HepG2 (cell line): ENCODE results near the gene SPPL3. TPM values are rescaled to one million over a fixed set of nuclear protein-coding genes. Genes with fewer than 3 reads are reported as not detected.

Experiments
- ATAC-seq: fragments of 200-7000 bp; cut with Tn5 transposase; 3 replicates; pipeline ENCODE4 v1.9.1; 2020; ENCODE audit warnings: mild to moderate bottlenecking, moderate library complexity
- BruUV-seq: library from RNA; stranded (reverse); fragments of 400-500 nt; replicated peaks from 2 replicates; lab custom pipeline; 2021; lab: Mats Ljungman, UMichigan
- CTCF ChIA-PET: fragments of 300-600 bp; formaldehyde crosslinking; extraction: SDS; loops from one replicate; lab custom pipeline; 2021; ENCODE audit warnings: low total read pairs, inconsistent platforms, low intra/inter-chr PET ratio; lab: Yijun Ruan, JAX
- POLR2A ChIA-PET: fragments of 350-600 bp; sonication (Branson Sonifier 250); formaldehyde crosslinking; loops from one replicate; lab custom pipeline; 2020; ENCODE audit warnings: antibody characterized with exemption, inconsistent platforms; lab: Yijun Ruan, JAX
- DNase-seq: peaks from one replicate; pipeline ENCODE4 v3.0.0-alpha.2; 2015; ENCODE audit warnings: low spot score
- FAIRE-seq: peaks from 3 replicates; lab custom pipeline; 2011; peaks lifted over from hg19 to GRCh38; lab: Jason Lieb, UNC
- H2AFZ ChIP-seq: one replicate; pipeline ENCODE4 v1.6.1; 2011; ENCODE audit warnings: low read length, inconsistent platforms
- H3K27ac ChIP-seq: fragments of 300-600 bp; 3 replicates; pipeline ENCODE4 v1.8.0; 2011; ENCODE audit warnings: mixed run types, mild to moderate bottlenecking, mixed read lengths, low read length, inconsistent platforms; ENCODE audit not compliant: insufficient read depth; ENCODE audit errors: extremely low read length
- H3K27me3 ChIP-seq, 2 experiments: fragments of 200-600 bp in 1 of 2; 2 replicates in 1 of 2; 3 replicates in 1 of 2; pipeline versions ENCODE4 v1.6.0 to v1.8.0; 2011; ENCODE audit warnings: low read length in 2 of 2, mild to moderate bottlenecking in 2 of 2, moderate library complexity in 2 of 2, inconsistent platforms in 1 of 2; ENCODE audit not compliant: insufficient read depth in 2 of 2, control insufficient read depth in 1 of 2
- H3K36me3 ChIP-seq, 2 experiments: fragments of 200-600 bp in 1 of 2; replicated peaks in 1 of 2; 2 replicates in 1 of 2; 3 replicates in 1 of 2; pipeline versions ENCODE4 v1.5.1 to v1.8.0; 2011; ENCODE audit warnings: low read length in 2 of 2, inconsistent platforms in 1 of 2; ENCODE audit not compliant: insufficient read depth in 2 of 2, control insufficient read depth in 1 of 2
- H3K4me1 ChIP-seq: 2 replicates; pipeline ENCODE4 v1.5.1; 2012; ENCODE audit warnings: low read length, inconsistent platforms; ENCODE audit not compliant: insufficient read depth
- H3K4me2 ChIP-seq: 2 replicates; pipeline ENCODE4 v1.6.0; 2011; ENCODE audit warnings: low read depth, low read length, inconsistent platforms
- H3K4me3 ChIP-seq, 3 experiments: fragments of 200-600 bp in 1 of 3; sonication (generic), shearing (Covaris generic) in 1 of 3; replicated peaks in 1 of 3; 2 replicates each; pipeline ENCODE4 v1.5.1; 2011 to 2016; ENCODE audit warnings: low read length in 3 of 3, inconsistent platforms in 2 of 3, low read depth in 2 of 3, mild to moderate bottlenecking in 2 of 3, control low read depth in 1 of 3, mixed read lengths in 1 of 3; ENCODE audit not compliant: insufficient read depth in 1 of 3
- H3K79me2 ChIP-seq: one replicate; pipeline ENCODE4 v1.6.1; 2011; ENCODE audit warnings: low read length, inconsistent platforms; ENCODE audit not compliant: insufficient read depth
- H3K9ac ChIP-seq: 2 replicates; pipeline ENCODE4 v1.6.0; 2011; ENCODE audit warnings: mild to moderate bottlenecking, low read depth, low read length, inconsistent platforms; ENCODE audit not compliant: insufficient read depth
- H3K9me3 ChIP-seq: 2 replicates; pipeline ENCODE4 v1.5.1; 2012; ENCODE audit warnings: mild to moderate bottlenecking, low read length
- H4K20me1 ChIP-seq: 2 replicates; pipeline ENCODE4 v1.6.0; 2011; ENCODE audit warnings: inconsistent platforms, mild to moderate bottlenecking, low read length, moderate library complexity; ENCODE audit not compliant: insufficient read depth
- AGO2 ChIP-seq: fragments of 200-400 bp; formaldehyde crosslinking; optimal IDR thresholded peaks from 2 replicates; pipeline ENCODE3; 2017; ENCODE audit warnings: mild to moderate bottlenecking, low read depth, low read length, moderate library complexity
- BRCA1 ChIP-seq: sonication (generic); formaldehyde crosslinking; IDR thresholded peaks from 2 replicates; pipeline ENCODE4 v1.4.0; 2020; ENCODE audit warnings: missing genetic modification reagents
- CBX1 ChIP-seq: IDR thresholded peaks from one replicate; pipeline ENCODE4 v1.6.1; 2016; ENCODE audit warnings: antibody characterized with exemption, low read depth
- GPN1 ChIP-seq: sonication (generic); formaldehyde crosslinking; IDR thresholded peaks from 2 replicates; pipeline ENCODE4 v1.5.1; 2020; ENCODE audit warnings: missing genetic modification reagents, borderline replicate concordance
- HHEX ChIP-seq: IDR thresholded peaks from 2 replicates; pipeline ENCODE4 v1.6.1; 2016; ENCODE audit warnings: control low read depth
- HMGA1 ChIP-seq: sonication (generic); formaldehyde crosslinking; conservative IDR thresholded peaks from 2 replicates; pipeline ENCODE4 v1.4.0; 2020; ENCODE audit warnings: missing genetic modification reagents
- MAFF ChIP-seq: IDR thresholded peaks from 2 replicates; pipeline ENCODE4 v1.6.1; 2011; ENCODE audit warnings: low read depth, low read length, improper control_type of control experiment
- MAFK ChIP-seq, 2 experiments: IDR thresholded peaks in 1 of 2; conservative IDR thresholded peaks in 1 of 2; 2 replicates each; pipeline ENCODE4 v1.6.1; 2011; ENCODE audit warnings: improper control_type of control experiment in 2 of 2, low read length in 2 of 2
- MBNL3 ChIP-seq: fragments of 250-450 bp; sonication (Bioruptor Pico); conservative IDR thresholded peaks from 2 replicates; pipeline ENCODE4 v1.8.0; 2022; ENCODE audit warnings: mild to moderate bottlenecking, inconsistent platforms
- NFATC3 ChIP-seq: sonication (generic); formaldehyde crosslinking; IDR thresholded peaks from 2 replicates; pipeline ENCODE4 v1.5.1; 2020; ENCODE audit warnings: mild to moderate bottlenecking, missing genetic modification reagents
- NFE2L1 ChIP-seq: sonication (generic); formaldehyde crosslinking; IDR thresholded peaks from 2 replicates; pipeline ENCODE4 v1.4.0; 2020; ENCODE audit warnings: missing genetic modification reagents, mild to moderate bottlenecking, borderline replicate concordance
- NFE2L2 ChIP-seq: fragments of 150-350 bp; IDR thresholded peaks from 2 replicates; pipeline ENCODE4 v1.6.1; 2014; ENCODE audit warnings: low read length
- NR3C1 ChIP-seq: sonication (generic); formaldehyde crosslinking; IDR thresholded peaks from 2 replicates; pipeline ENCODE4 v1.4.0; 2020; ENCODE audit warnings: missing genetic modification reagents
- RBAK ChIP-seq: sonication (generic); formaldehyde crosslinking; IDR thresholded peaks from 2 replicates; pipeline ENCODE4 v1.5.1; 2020; ENCODE audit warnings: mild to moderate bottlenecking, missing genetic modification reagents
- RBM22 ChIP-seq: fragments of 200-400 bp; formaldehyde crosslinking; optimal IDR thresholded peaks from 2 replicates; pipeline ENCODE3; 2017; ENCODE audit warnings: mild to moderate bottlenecking, low read length, moderate library complexity
- SMAD9 ChIP-seq: sonication (generic); formaldehyde crosslinking; IDR thresholded peaks from 2 replicates; pipeline ENCODE4 v1.5.1; 2020; ENCODE audit warnings: mild to moderate bottlenecking, missing genetic modification reagents
- ZFP1 ChIP-seq: IDR thresholded peaks from 2 replicates; pipeline ENCODE4 v1.6.1; 2016
- ZFP41 ChIP-seq: sonication (generic); formaldehyde crosslinking; IDR thresholded peaks from 2 replicates; pipeline ENCODE4 v1.4.0; 2020; ENCODE audit warnings: mild to moderate bottlenecking, missing genetic modification reagents, borderline replicate concordance
- ZNF382 ChIP-seq: sonication (generic); formaldehyde crosslinking; IDR thresholded peaks from 2 replicates; pipeline ENCODE4 v1.5.0; 2020; ENCODE audit warnings: missing genetic modification reagents, mild to moderate bottlenecking, borderline replicate concordance
- ZNF572 ChIP-seq: sonication (generic); formaldehyde crosslinking; IDR thresholded peaks from 2 replicates; pipeline ENCODE4 v1.5.1; 2020; ENCODE audit warnings: mild to moderate bottlenecking, missing genetic modification reagents
- ZNF775 ChIP-seq: sonication (generic); formaldehyde crosslinking; IDR thresholded peaks from 2 replicates; pipeline ENCODE4 v1.4.0; 2020; ENCODE audit warnings: missing genetic modification reagents, mild to moderate bottlenecking, moderate library complexity, borderline replicate concordance
- ZSCAN12 ChIP-seq: sonication (generic); formaldehyde crosslinking; IDR thresholded peaks from 2 replicates; pipeline ENCODE4 v1.9.0; 2021; ENCODE audit warnings: mild to moderate bottlenecking, missing genetic modification reagents
- WGBS: methylation state at CpG from one replicate; pipeline ENCODE4 v1.1.6; 2017; ENCODE audit warnings: low lambda C conversion rate; 5-methylcytosine and 5-hydroxymethylcytosine counted together
- in situ Hi-C: cut with HindIII; loops from 2 replicates; pipeline ENCODE4 v1.10.0; 2017; ENCODE audit warnings: low pct_unique_long_range_greater_than_20kb; ENCODE audit not compliant: extremely low pct_ligation_motif_present
- intact Hi-C: fragments of 100-400 bp; cut with micrococcal nuclease; formaldehyde crosslinking; loops from one replicate; pipeline ENCODE4 v1.10.0; 2022; ENCODE audit not compliant: unreplicated experiment
- polyA plus RNA-seq, 8 experiments: library from polyadenylated mRNA; depleted of rRNA in 3 of 8; stranded (reverse) in 7 of 8; unstranded in 1 of 8; fragments of >200 nt; fragmentation: Illumina TruSeq in 4 of 8; extraction: Trizol in 4 of 8; gene quantifications; 2 replicates each; pipeline versions ENCODE4 v1.2.1 to v1.2.3, GENCODE V29; 2011 to 2016; ENCODE audit warnings: low read depth in 4 of 8, missing spikeins in 1 of 8, mixed read lengths in 1 of 8; ENCODE audit not compliant: insufficient read depth in 1 of 8
- total RNA-seq, 5 experiments: library from RNA; depleted of rRNA; stranded (reverse); fragments of >200 nt; fragmentation: Illumina TruSeq; extraction: Trizol; gene quantifications; 2 replicates each; pipeline ENCODE4 v1.2.3, GENCODE V29; 2016; ENCODE audit warnings: low read depth in 1 of 5
- TF ChIP-seq, protein P1 (sequence below): sonication (generic); formaldehyde crosslinking; IDR thresholded peaks from 2 replicates; pipeline ENCODE4 v1.9.0; 2021; ENCODE audit warnings: missing genetic modification reagents, borderline replicate concordance

The SPPL3 gene
- total and polyA plus RNA-seq, 2 of the 13 experiments (the other 11 are each of a cell fraction or from before 2014, with no cell fraction given) = 8.9 to 9.1 TPM

DNA sequence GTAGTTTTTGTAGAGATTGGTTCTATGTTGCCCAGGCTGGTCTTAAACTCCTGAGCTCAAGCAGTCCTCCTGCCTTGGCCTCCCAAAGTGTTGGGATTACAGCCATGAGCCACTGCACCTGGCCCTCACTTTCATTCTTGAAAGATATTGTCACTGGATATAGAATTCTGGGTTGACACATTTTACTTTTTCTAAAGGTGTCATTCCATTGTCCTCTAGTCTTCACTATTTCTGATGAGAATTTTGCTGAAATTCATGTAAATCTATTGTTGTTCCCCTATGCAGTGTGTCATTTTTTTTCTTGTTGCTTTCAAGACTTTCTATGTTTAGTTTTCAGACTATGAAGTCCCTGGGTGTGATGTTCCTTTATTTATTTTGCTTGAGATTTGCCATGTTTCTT is 149.4 kb downstream of the SPPL3 start:
- Histone ChIP-seq H2AFZ (no peak overlapping the region), H3K4me1 (no peaks in the 10 kb centered on the region), H3K79me2 (no peaks in the 10 kb centered on the region), H3K9ac (no peak overlapping the region), H3K27me3 (no peaks in the 10 kb centered on the region), H3K36me3 (no peaks in the 10 kb centered on the region), H3K27ac (no peak overlapping the region), H4K20me1 (no peaks in the 10 kb centered on the region), H3K4me3 (no peak overlapping the region), H3K4me2 (no peak overlapping the region), H3K9me3 (peaks cover 7% of the 10 kb centered on the region; the same call in 1 of the 2 replicates)
- in situ Hi-C loops = no loop called here
- intact Hi-C loops = no loop called here
- POLR2A ChIA-PET = no interaction called here
- ATAC-seq (no peak), DNase-seq (no peak), FAIRE-seq (no peak)
- TF ChIP-seq ZNF572 = no peak
- no peak for TF ChIP-seq CBX1
- TF ChIP-seq RBAK (CRISPR knock-in tag) = no peak
- BruUV-seq = no TSS peak
- CTCF ChIA-PET = no interaction called here

GRCh38 chr12:120751389-120751788 is 152.8 kb downstream of the SPPL3 start:
- H3K36me3 ChIP-seq = no peaks in the 10 kb centered on the region
- intact Hi-C loops = no loop called here
- DNase-seq = no peak
- no peaks in the 10 kb centered on the region for H3K79me2 ChIP-seq
- peaks cover 7% of the 10 kb centered on the region; the same call in 1 of the 2 replicates for H3K9me3 ChIP-seq
- H2AFZ ChIP-seq = no peak overlapping the region
- no peak overlapping the region for H3K9ac ChIP-seq
- no TSS peak for BruUV-seq
- no peaks in the 10 kb centered on the region for H3K27me3 ChIP-seq
- peaks cover 14% of the 10 kb centered on the region for H3K4me1 ChIP-seq
- ChIA-PET CTCF (no interaction called here), POLR2A (no interaction called here)
- 57% methylated on average over 9 of the region's 9 CpGs for WGBS
- no peak overlapping the region for H3K27ac ChIP-seq
- H3K4me3 ChIP-seq = no peak overlapping the region
- H3K4me2 ChIP-seq = no peak overlapping the region
- H4K20me1 ChIP-seq = no peaks in the 10 kb centered on the region
- FAIRE-seq = no peak
- no peak; the same call in 2 of the 3 replicates for ATAC-seq
- in situ Hi-C loops = no loop called here
- TF ChIP-seq, protein P1, sequence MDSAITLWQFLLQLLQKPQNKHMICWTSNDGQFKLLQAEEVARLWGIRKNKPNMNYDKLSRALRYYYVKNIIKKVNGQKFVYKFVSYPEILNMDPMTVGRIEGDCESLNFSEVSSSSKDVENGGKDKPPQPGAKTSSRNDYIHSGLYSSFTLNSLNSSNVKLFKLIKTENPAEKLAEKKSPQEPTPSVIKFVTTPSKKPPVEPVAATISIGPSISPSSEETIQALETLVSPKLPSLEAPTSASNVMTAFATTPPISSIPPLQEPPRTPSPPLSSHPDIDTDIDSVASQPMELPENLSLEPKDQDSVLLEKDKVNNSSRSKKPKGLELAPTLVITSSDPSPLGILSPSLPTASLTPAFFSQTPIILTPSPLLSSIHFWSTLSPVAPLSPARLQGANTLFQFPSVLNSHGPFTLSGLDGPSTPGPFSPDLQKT (CRISPR knock-in tag) = no peak
- TF ChIP-seq ZNF775 (CRISPR knock-in tag) = no peak
- no peak for TF ChIP-seq ZFP1 (CRISPR knock-in tag)
- TF ChIP-seq ZNF382 (CRISPR knock-in tag) = no peak
- TF ChIP-seq NR3C1 = no peak
- no peak for TF ChIP-seq AGO2
- TF ChIP-seq MAFF = peak; percentile 51; the same call in 1 of the 2 replicates
- TF ChIP-seq MBNL3 = no peak
- peak; percentile 19 to 67; a peak in 3 of 4 replicates for TF ChIP-seq MAFK (conservative IDR thresholded peaks at IDR 0.05 in 1 of 2, IDR thresholded peaks at IDR 0.05 in 1 of 2; ENCODE audit: low read length in 2 of 2)
- no peak for TF ChIP-seq BRCA1
- TF ChIP-seq HMGA1 = no peak
- peak; percentile 59; the same call in 1 of the 2 replicates for TF ChIP-seq NFE2L2
- no peak for TF ChIP-seq GPN1
- TF ChIP-seq SMAD9 (CRISPR knock-in tag) = no peak
- TF ChIP-seq HHEX = no peak
- TF ChIP-seq ZFP41 (CRISPR knock-in tag) = no peak
- TF ChIP-seq NFE2L1 (CRISPR knock-in tag) = no peak
- no peak for TF ChIP-seq ZSCAN12 (CRISPR knock-in tag)
- no peak for TF ChIP-seq RBM22
- no peak for TF ChIP-seq NFATC3 (CRISPR knock-in tag)
